Astrocyte of the cerebellum (primary cell): ENCODE results near the gene PHF21B.

Experiments used
- DNase-seq: peaks from one replicate; pipeline ENCODE4 v3.0.0-alpha.2; 2011; ENCODE audit warnings: low read depth
- H3K4me3 ChIP-seq: 2 replicates; pipeline ENCODE4 v1.5.1; 2011; ENCODE audit warnings: mild to moderate bottlenecking, low read depth, low read length, moderate library complexity
- in situ Hi-C: cut with HindIII; loops from 2 replicates; pipeline ENCODE4 v1.10.0; 2017; ENCODE audit warnings: low sequenced_read_pairs
- TF ChIP-seq, protein P1 (sequence below): IDR thresholded peaks from 2 replicates; pipeline ENCODE4 v1.5.1; 2012; ENCODE audit warnings: low read length, low read depth, moderate library complexity, mild to moderate bottlenecking; ENCODE audit errors: missing control alignments

The PHF21B gene

DNA sequence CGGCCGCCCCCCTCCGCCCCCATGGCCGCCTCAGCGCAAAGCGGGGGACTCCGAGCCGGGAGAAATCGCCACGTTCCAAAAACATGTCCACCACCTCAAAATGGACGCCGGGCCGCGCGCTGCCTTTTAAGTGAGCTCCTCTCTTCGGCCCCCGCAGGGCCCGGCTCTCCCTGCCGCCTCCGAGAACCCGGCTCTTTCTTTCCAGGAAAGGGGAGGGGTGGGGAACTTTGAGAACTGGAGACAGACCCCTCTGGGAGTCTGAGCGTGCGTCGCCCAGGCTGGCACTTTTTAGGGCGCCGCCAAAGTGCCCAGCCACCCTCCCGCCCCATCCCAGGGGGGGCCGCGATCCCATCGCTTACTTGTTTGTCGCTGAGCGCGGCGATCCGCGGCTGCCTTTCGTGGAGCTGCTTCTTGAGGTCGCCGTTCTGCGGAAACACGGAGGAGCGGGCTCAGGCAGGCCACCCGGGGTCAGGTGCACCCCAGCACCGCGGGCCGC is 1.6 kb downstream of the PHF21B start:
- DNase-seq, result no peak
- peak overlapping the region; percentile 31 for H3K4me3 ChIP-seq
- in situ Hi-C loops, result no loop called here
- TF ChIP-seq, protein P1, sequence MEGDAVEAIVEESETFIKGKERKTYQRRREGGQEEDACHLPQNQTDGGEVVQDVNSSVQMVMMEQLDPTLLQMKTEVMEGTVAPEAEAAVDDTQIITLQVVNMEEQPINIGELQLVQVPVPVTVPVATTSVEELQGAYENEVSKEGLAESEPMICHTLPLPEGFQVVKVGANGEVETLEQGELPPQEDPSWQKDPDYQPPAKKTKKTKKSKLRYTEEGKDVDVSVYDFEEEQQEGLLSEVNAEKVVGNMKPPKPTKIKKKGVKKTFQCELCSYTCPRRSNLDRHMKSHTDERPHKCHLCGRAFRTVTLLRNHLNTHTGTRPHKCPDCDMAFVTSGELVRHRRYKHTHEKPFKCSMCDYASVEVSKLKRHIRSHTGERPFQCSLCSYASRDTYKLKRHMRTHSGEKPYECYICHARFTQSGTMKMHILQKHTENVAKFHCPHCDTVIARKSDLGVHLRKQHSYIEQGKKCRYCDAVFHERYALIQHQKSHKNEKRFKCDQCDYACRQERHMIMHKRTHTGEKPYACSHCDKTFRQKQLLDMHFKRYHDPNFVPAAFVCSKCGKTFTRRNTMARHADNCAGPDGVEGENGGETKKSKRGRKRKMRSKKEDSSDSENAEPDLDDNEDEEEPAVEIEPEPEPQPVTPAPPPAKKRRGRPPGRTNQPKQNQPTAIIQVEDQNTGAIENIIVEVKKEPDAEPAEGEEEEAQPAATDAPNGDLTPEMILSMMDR, result no peak

DNA sequence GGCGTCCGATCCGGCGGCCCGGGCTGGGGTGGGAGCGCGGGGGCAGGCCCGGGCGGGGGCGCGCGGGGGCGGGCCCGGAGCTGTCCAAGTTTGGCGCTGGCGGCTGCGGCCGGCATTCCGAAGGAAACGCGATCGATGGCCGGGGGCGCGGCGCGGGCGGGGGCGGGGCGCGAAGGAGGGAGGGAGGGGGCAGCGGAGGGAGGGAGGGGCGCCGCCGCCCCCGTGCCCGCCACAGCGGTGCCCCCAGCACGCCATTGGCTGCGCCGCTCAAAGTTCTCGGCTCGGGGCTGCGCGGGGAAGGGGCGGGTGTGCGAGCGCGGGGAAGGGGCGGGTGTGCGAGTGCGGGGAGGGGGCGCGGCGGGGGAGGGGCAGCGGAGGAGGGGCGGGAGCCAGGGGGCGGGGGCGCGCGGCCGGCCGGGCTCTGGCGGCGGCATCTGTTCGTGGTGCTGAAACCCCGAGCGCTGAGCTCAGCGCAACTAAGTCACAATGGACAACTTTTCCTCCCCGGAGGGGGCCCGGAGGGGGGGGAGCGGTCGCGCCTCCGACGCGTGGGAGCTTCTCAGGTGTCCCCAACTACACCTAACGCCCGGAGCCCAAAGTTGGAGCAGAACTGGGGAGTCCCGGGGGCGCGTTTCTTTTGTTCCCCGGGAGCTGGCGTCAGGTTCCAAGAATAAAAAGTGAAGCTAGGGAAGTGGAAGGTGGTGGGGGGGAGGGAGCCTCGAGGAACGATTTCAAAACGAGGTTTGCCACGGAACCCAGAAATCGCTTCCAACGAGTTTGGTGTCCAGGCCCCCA is 2.2 kb downstream of the PHF21B start:
- TF ChIP-seq, protein P1, result no peak
- in situ Hi-C loops, result no loop called here
- peak overlapping the region; percentile 32 for H3K4me3 ChIP-seq
- no peak for DNase-seq

DNA sequence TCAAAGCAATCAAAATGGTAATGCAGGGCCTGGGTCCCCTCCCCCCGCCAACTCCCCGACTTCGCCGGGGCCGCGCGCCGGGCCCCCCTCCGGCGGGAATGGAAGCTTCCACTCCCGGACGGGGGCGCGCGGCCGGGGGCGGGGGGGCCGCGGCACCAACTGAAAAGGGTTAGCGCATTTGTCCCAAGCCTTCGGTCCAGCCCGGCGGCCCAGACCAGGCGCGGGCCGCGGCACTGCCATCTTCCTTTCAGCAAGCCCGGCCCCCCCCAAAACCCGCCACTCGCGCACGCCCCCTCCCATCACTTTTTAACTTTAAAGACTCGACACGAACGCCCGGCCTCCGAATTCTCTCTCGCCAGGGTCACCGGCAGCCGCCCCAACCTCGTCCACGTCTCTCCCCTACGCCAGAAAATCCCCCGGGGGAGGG is 2.8 kb downstream of the PHF21B start:
- DNase-seq, result no peak
- peak overlapping the region; percentile 32 for H3K4me3 ChIP-seq
- in situ Hi-C loops, result no loop called here
- TF ChIP-seq, protein P1, result no peak

DNA sequence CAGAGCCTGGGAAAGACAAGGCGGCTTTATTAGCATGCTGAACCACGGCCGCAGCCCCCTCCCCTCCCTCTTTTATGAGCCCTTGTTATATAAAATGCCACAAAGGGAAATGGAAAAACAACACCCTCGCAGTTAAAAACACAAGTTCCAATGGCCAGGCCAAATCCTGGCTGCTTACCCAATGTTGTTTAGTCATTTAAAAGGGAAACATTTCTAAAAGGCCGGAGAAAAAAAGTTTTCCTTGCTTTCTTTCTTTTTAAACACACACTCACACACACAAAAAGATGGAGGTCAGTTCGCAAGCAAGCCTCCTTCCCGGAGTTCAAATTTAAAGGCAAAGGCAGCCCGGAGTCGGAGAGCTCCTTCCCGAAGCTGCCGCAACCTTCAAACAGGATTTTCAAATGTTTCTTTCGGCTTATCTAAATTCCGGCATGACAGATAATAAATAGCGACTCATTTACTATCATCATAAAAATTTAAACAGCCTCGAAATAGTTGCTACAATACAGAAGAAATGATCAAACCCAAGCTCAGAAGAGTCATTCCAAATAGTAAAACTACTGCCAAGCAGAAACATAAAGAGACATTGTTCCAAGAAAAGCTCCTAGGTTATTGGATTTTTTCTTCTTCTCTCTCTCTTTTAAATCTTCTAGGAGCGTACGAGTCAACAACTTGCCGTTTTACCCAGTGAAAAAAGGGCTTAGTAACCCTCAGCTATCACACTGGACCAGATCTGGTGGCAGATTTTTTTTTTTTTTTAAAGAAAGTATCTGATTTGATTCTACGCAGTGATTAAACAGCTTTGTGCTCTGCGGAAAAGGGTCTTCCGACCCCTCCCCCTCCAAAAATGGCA is 3.5 kb downstream of the PHF21B start:
- TF ChIP-seq, protein P1, result no peak
- in situ Hi-C loops, result no loop called here
- H3K4me3 ChIP-seq, result peak overlapping the region; percentile 32
- no peak for DNase-seq

DNA sequence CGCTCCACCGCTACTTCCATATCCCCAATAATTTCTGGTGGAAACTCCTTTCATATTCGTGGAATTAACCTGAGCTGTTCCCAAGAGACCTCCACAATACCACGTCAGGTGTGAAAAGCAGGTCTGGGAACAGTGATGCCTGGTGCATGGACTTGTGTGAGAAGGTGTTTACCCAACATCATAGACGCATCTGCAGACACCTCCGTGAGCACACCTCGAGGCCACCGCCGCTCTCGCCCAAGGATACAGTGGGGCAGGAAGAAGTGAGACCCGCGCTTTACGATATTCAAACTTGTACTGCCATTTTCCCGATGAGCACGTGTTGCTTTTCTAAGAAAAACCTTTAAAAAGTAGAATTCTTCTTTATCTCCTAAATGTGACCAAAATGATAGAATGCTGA is 8.2 kb downstream of the PHF21B start:
- no peak for DNase-seq
- H3K4me3 ChIP-seq, result no peak overlapping the region
- in situ Hi-C loops, result no loop called here
- TF ChIP-seq, protein P1, result no peak

DNA sequence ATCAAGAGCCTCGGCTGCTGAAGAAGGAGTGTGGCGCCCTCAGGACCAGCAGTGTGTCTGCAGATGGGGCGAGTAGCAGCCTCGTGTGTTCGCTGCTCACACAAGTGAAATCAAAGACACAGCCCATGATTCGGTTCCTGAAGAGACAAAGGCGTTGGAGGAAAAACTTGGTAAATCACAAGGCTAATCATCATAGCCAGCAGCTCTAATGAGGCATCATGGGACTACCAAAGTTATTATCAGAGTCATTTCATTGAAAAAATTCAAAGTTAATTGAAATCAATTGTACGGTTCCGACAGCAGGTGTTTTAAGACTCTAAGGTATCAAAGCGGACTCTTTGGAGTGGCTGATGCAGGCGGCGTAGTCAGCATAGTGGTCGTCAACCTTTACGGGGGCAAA is 9.5 kb downstream of the PHF21B start:
- in situ Hi-C loops, result no loop called here
- TF ChIP-seq, protein P1, result no peak

More for the DNA sequence above, 9.5 kb downstream of the PHF21B start:
- no peak overlapping the region for H3K4me3 ChIP-seq
- DNase-seq, result no peak
